ENCODE data around the gene SLC18A3.

The SLC18A3 gene

GRCh38 chr10:49645417-49645816, 35.3 kb downstream of the SLC18A3 start:
- in situ Hi-C loops (cut with HindIII; ENCODE audit: low pct_ligation_motif_present, low pct_unique_long_range_greater_than_20kb, low sequenced_read_pairs): no loop called here
- DNase-seq: no peak

GRCh38 chr10:49645871-49646870, 36.1 kb downstream of the SLC18A3 start:
- in situ Hi-C loops (cut with HindIII; ENCODE audit: low pct_ligation_motif_present, low pct_unique_long_range_greater_than_20kb, low sequenced_read_pairs): no loop called here
- DNase-seq: no peak

GRCh38 chr10:49647554-49647953, 37.4 kb downstream of the SLC18A3 start:
- in situ Hi-C loops (cut with HindIII; ENCODE audit: low pct_ligation_motif_present, low pct_unique_long_range_greater_than_20kb, low sequenced_read_pairs): no loop called here
- no peak for DNase-seq

- no peak for DNase-seq
- in situ Hi-C loops (cut with HindIII; ENCODE audit: low pct_ligation_motif_present, low pct_unique_long_range_greater_than_20kb, low sequenced_read_pairs): no loop called here
Measured at GRCh38 chr10:49647985-49648795, 38.1 kb downstream of the SLC18A3 start.

GRCh38 chr10:49649294-49649693, 39.2 kb downstream of the SLC18A3 start:
- DNase-seq: no peak
- in situ Hi-C loops (cut with HindIII; ENCODE audit: low pct_ligation_motif_present, low pct_unique_long_range_greater_than_20kb, low sequenced_read_pairs): no loop called here

- in situ Hi-C loops (cut with HindIII; ENCODE audit: low pct_ligation_motif_present, low pct_unique_long_range_greater_than_20kb, low sequenced_read_pairs): no loop called here
- DNase-seq: no peak
Measured at GRCh38 chr10:49649936-49650723, 40.0 kb downstream of the SLC18A3 start.

GRCh38 chr10:49650724-49651034, 40.6 kb downstream of the SLC18A3 start:
- DNase-seq: no peak
- in situ Hi-C loops (cut with HindIII; ENCODE audit: low pct_ligation_motif_present, low pct_unique_long_range_greater_than_20kb, low sequenced_read_pairs): no loop called here

GRCh38 chr10:49651039-49651835, 41.1 kb downstream of the SLC18A3 start:
- DNase-seq: no peak
- in situ Hi-C loops (cut with HindIII; ENCODE audit: low pct_ligation_motif_present, low pct_unique_long_range_greater_than_20kb, low sequenced_read_pairs): no loop called here

- DNase-seq: no peak
- in situ Hi-C loops (cut with HindIII; ENCODE audit: low pct_ligation_motif_present, low pct_unique_long_range_greater_than_20kb, low sequenced_read_pairs): no loop called here
Measured at GRCh38 chr10:49651917-49652316, 41.8 kb downstream of the SLC18A3 start.

GRCh38 chr10:49652421-49653272, 42.5 kb downstream of the SLC18A3 start:
- in situ Hi-C loops (cut with HindIII; ENCODE audit: low pct_ligation_motif_present, low pct_unique_long_range_greater_than_20kb, low sequenced_read_pairs): no loop called here
- DNase-seq: no peak

GRCh38 chr10:49653273-49653929, 43.3 kb downstream of the SLC18A3 start:
- in situ Hi-C loops (cut with HindIII; ENCODE audit: low pct_ligation_motif_present, low pct_unique_long_range_greater_than_20kb, low sequenced_read_pairs): no loop called here
- no peak for DNase-seq

- in situ Hi-C loops (cut with HindIII; ENCODE audit: low pct_ligation_motif_present, low pct_unique_long_range_greater_than_20kb, low sequenced_read_pairs): no loop called here
Measured at GRCh38 chr10:49654036-49654693, 44.1 kb downstream of the SLC18A3 start.

GRCh38 chr10:49655099-49655498, 45.0 kb downstream of the SLC18A3 start:
- no peak for DNase-seq
- in situ Hi-C loops (cut with HindIII; ENCODE audit: low pct_ligation_motif_present, low pct_unique_long_range_greater_than_20kb, low sequenced_read_pairs): no loop called here

More at GRCh38 chr10:49654036-49654693, 44.1 kb downstream of the SLC18A3 start:
- no peak for DNase-seq

GRCh38 chr10:49656845-49657493, 46.9 kb downstream of the SLC18A3 start:
- in situ Hi-C loops (cut with HindIII; ENCODE audit: low pct_ligation_motif_present, low pct_unique_long_range_greater_than_20kb, low sequenced_read_pairs): no loop called here
- no peak for DNase-seq

- in situ Hi-C loops (cut with HindIII; ENCODE audit: low pct_ligation_motif_present, low pct_unique_long_range_greater_than_20kb, low sequenced_read_pairs): no loop called here
Measured at GRCh38 chr10:49657606-49658005, 47.5 kb downstream of the SLC18A3 start.

More at GRCh38 chr10:49657606-49658005, 47.5 kb downstream of the SLC18A3 start:
- DNase-seq: no peak
